Right lobe of liver (tissue), 6 donors: Measurements from ENCODE around the gene GLS. TPM values are rescaled to one million over a fixed set of nuclear protein-coding genes. Genes with fewer than 3 reads are reported as not detected.

Experiments
- ATAC-seq, 4 donors: fragments of 200-7000 bp; cut with Tn5 transposase; one replicate each; pipeline ENCODE4 v1.9.1; 2020; ENCODE audit warnings: mild to moderate bottlenecking in 4 of 4, moderate library complexity in 4 of 4
- DNase-seq, 3 donors: peaks; one replicate each; pipeline ENCODE4 v3.0.0-alpha.2; 2020
- H3K27ac ChIP-seq, 3 donors: fragments of 200-600 bp; one replicate each; pipeline ENCODE4 v1.8.0; 2022
- H3K27me3 ChIP-seq, 2 donors: fragments of 200-600 bp; one replicate each; pipeline ENCODE4 v1.8.0; 2022
- H3K36me3 ChIP-seq, 4 donors: fragments of 200-600 bp; sonication (generic) in 1 of 4; one replicate each; pipeline versions ENCODE4 v1.5.1 to v1.8.0; 2017 to 2022; ENCODE audit warnings: control low read depth in 1 of 4
- H3K4me1 ChIP-seq, 4 donors: fragments of 200-600 bp; sonication (generic) in 1 of 4; one replicate each; pipeline versions ENCODE4 v1.5.1 to v1.8.0; 2017 to 2022; ENCODE audit warnings: control low read depth in 1 of 4
- H3K4me3 ChIP-seq, 3 donors: fragments of 200-600 bp; one replicate each; pipeline ENCODE4 v1.8.0; 2022
- H3K9me3 ChIP-seq, 4 donors: fragments of 200-600 bp; sonication (generic) in 1 of 4; one replicate each; pipeline versions ENCODE4 v1.5.1 to v1.8.0; 2017 to 2022; ENCODE audit warnings: control low read depth in 1 of 4
- POLR2A ChIP-seq: fragments of 450-650 bp; IDR thresholded peaks from one replicate; pipeline ENCODE4 v1.6.1; 2017; ENCODE audit warnings: antibody characterized with exemption, mild to moderate bottlenecking
- WGBS: methylation state at CpG from one replicate; pipeline ENCODE4 v1.1.6; 2018; ENCODE audit warnings: low coverage, low lambda C conversion rate; ENCODE audit not compliant: insufficient coverage; ENCODE audit errors: missing lambda C conversion rate; 5-methylcytosine and 5-hydroxymethylcytosine counted together
- intact Hi-C, 2 donors: fragments of 100-400 bp; cut with DNase I; formaldehyde crosslinking; loops; one replicate each; pipeline versions ENCODE4 v1.11.2 to v1.14.1; 2022
- total RNA-seq, 6 experiments: library from RNA; depleted of rRNA in 2 of 6; stranded (reverse); fragments of >200 nt in 2 of 6; fragmentation: NEBNext Ultra II Directional in 3 of 6; extraction: Animal tissue kit (Norgen Biotek cat#: 25700) in 3 of 6; gene quantifications; one replicate each; pipeline versions ENCODE4 v1.1.0 to v1.2.4, GENCODE V29; 2016 to 2023
- TF ChIP-seq, protein P1 (sequence below), 4 donors: fragments of 200-600 bp in 3 of 4; fragments of 450-650 bp in 1 of 4; IDR thresholded peaks; one replicate each; pipeline versions ENCODE4 v1.5.1 to v1.8.0; 2016 to 2022; ENCODE audit warnings: antibody characterized with exemption in 4 of 4, mild to moderate bottlenecking in 2 of 4
- donor health status: DM: no; HTN: yes; CAD: no.
- donor health status: DM: no; HTN: no; CAD: no.
- donor health status: DM: no; HTN: no; CAD: no.
- donor health status: DM: no; HTN: yes; CAD: no.
- donor health status: DM: no; HTN: yes; CAD: no.

The GLS gene
- total RNA-seq, 6 experiments from 2014 or later, result 6.6 to 25.0 (median 16.9) TPM

DNA sequence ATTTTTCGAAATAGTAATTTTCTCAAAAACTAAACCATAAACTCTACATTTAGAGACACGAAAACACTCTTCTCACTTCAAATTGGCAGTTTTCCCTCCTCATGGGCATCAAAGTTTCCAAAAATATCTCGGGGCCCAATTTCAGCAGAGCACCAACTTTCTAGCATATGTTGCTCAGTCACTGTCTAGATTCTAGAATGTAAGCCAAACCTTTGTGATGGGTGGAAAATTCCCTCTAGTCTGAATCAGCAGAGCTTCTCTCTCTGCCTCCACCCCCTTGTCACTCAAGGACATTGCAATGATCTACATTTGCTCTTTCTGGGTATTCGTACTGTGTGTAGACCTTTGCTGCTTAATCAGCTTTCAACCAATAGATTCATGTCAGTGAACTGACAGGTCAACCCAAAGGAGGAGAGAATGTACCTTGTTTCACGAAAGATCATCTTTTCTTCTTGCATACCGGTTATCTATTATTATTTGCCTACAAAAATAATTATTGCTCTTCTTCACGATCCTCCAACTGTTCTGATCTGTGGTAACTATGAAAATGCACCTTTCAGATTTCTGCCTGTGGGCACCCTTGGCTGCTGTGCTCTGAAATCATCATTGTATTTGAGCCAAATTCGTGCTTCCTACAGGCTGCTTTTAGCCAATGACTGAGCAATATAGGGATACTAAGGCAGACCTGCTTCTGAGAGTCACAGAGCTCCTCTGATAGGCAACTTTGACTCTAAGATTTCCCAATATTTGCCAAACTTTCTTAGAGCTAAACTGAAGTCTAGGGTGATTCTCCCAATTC is 38.7 kb upstream of the GLS start:
- no peak for DNase-seq
- intact Hi-C loops, result no loop called here
- WGBS, result 77% methylated on average over 8 of the region's 8 CpGs
- no peaks in the 10 kb centered on the region for H3K27me3 ChIP-seq
- H3K4me1 ChIP-seq, result no peaks in the 10 kb centered on the region
- ATAC-seq, result no peak
- no peaks in the 10 kb centered on the region for H3K36me3 ChIP-seq
- no peak overlapping the region for H3K27ac ChIP-seq
- H3K9me3 ChIP-seq, result no peaks in the 10 kb centered on the region
- TF ChIP-seq, protein P1, sequence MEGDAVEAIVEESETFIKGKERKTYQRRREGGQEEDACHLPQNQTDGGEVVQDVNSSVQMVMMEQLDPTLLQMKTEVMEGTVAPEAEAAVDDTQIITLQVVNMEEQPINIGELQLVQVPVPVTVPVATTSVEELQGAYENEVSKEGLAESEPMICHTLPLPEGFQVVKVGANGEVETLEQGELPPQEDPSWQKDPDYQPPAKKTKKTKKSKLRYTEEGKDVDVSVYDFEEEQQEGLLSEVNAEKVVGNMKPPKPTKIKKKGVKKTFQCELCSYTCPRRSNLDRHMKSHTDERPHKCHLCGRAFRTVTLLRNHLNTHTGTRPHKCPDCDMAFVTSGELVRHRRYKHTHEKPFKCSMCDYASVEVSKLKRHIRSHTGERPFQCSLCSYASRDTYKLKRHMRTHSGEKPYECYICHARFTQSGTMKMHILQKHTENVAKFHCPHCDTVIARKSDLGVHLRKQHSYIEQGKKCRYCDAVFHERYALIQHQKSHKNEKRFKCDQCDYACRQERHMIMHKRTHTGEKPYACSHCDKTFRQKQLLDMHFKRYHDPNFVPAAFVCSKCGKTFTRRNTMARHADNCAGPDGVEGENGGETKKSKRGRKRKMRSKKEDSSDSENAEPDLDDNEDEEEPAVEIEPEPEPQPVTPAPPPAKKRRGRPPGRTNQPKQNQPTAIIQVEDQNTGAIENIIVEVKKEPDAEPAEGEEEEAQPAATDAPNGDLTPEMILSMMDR (IDR thresholded peaks at IDR 0.05), result no peak
- TF ChIP-seq POLR2A, result no peak
- no peak overlapping the region for H3K4me3 ChIP-seq

DNA sequence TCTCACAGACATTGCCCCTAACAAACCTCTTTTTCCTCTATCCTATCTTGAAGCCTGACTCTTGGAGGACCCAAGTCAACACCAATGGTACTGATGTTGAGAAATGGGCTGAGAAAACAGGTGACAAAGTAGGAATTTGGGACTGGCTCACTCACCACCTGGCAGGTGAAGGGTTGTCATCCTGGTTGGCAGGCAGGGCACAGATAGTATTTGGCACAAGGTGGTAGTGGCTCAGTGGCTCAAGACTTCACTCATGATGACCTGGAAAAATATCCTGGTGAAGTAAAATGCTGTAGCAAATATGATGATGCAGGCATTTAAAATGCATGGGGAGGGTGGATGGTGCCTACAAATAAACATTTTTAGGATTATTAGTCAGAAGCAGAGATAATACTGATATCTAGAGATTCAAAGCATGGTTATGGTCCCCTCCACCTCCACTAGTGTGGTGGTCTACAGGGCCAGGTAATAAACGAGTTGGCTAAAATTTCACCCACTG is 38.0 kb upstream of the GLS start:
- ATAC-seq (no peak), DNase-seq (no peak)
- no peak overlapping the region for H3K27ac ChIP-seq
- no peaks in the 10 kb centered on the region for H3K4me1 ChIP-seq
- no peaks in the 10 kb centered on the region for H3K36me3 ChIP-seq
- no peaks in the 10 kb centered on the region for H3K9me3 ChIP-seq
- WGBS, result 83% methylated on average over 1 of the region's 1 CpG
- no peak for TF ChIP-seq POLR2A
- TF ChIP-seq, protein P1 (IDR thresholded peaks at IDR 0.05), result no peak
- intact Hi-C loops, result no loop called here
- H3K27me3 ChIP-seq, result no peaks in the 10 kb centered on the region
- H3K4me3 ChIP-seq, result no peak overlapping the region

DNA sequence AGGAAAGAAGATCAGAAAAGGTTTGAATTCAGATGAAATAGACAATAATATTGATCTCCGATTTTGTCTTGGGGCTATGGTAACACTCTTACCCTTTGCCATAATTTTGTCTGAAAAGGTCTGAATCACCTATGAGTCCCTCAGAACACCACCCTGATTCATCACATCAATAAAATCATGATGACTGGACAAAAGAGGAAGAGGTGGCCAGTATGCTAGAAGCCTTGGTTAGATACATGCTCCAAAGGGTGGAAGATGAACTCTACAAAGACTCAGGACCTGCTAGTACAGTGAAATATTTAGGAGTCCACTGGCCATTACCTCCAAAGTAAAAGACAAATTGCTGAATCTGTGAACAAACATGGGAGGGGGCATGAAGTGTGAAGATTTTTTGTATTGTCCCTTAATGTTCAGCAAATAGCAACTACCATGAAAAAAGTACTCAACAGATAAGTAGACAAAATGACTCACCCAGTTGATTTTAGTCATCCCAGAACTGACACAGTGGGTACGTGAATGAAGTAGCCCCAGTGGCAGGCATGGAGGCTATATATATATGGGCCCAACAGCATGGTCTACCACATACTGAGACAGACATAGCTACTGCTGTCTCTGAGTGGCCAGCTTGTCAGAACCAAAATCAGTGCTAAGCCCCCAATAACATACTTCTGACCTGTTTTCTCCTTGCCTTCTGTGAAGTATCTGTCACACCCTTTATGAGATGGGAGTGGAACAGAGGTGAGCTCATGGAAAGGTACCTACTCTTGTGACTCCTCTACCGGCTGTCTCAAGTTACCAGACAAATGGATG is 36.5 kb upstream of the GLS start:
- ATAC-seq, result no peak
- Histone ChIP-seq H3K9me3 (no peaks in the 10 kb centered on the region), H3K27ac (no peak overlapping the region), H3K4me1 (no peaks in the 10 kb centered on the region), H3K36me3 (no peaks in the 10 kb centered on the region), H3K27me3 (no peaks in the 10 kb centered on the region), H3K4me3 (no peak overlapping the region)
- WGBS, result 88% methylated on average over 3 of the region's 3 CpGs
- no peak for TF ChIP-seq POLR2A
- TF ChIP-seq, protein P1 (IDR thresholded peaks at IDR 0.05), result no peak
- DNase-seq, result no peak
- intact Hi-C loops, result no loop called here

DNA sequence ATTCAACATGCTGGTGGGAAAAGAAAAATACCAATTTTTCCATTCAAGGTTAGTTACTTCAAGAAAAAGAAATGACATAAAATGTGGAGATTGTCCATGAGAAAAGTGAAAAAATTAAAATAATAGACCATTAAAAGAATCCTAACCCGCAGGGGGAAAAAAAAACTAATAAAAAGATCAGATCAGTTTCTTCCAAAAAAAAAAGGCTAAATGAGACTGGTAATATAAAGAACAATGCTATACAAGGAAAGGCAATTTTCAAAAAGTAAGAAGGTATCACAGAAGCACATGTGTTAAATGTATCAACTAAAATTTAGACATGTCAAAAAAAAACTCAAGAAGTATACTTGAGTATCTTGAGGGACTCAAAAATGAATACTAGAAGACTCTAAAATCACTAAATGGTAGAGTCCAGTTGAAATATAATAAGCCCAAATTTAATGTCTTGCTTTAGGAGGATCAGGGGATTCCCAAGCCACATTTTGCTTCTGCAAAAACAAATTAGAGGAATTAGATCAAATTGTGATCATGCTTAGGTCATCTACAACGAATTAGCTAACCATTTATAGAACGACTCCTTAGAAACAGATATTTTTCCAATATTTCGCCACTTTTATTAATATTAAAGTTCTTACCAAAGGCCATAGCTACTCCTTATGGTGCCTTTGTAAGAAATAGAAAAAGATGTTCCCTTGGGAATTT is 35.8 kb upstream of the GLS start:
- Histone ChIP-seq H3K9me3 (no peaks in the 10 kb centered on the region), H3K27ac (no peak overlapping the region), H3K27me3 (no peaks in the 10 kb centered on the region), H3K4me1 (no peaks in the 10 kb centered on the region), H3K36me3 (no peaks in the 10 kb centered on the region), H3K4me3 (no peak overlapping the region)
- DNase-seq (no peak), ATAC-seq (no peak)
- no peak for TF ChIP-seq POLR2A
- TF ChIP-seq, protein P1 (IDR thresholded peaks at IDR 0.05), result no peak
- 66% methylated on average over 4 of the region's 4 CpGs for WGBS
- intact Hi-C loops, result no loop called here
